Measurements from ENCODE around the gene DNHD1. TPM values are rescaled to one million over a fixed set of nuclear protein-coding genes. Genes with fewer than 3 reads are reported as not detected.

Gene DNHD1
- total and polyA plus RNA-seq, 2 of the 13 experiments (the other 11 are each of a cell fraction or from before 2014, with no cell fraction given) = 2.7 to 9.3 TPM

- TF ChIP-seq ZNF331 (CRISPR knock-in tag; IDR thresholded peaks at IDR 0.05) = peak; percentile 44; the same call in 1 of the 2 replicates
- TF ChIP-seq ZNF329 (CRISPR knock-in tag; IDR thresholded peaks at IDR 0.05; ENCODE audit: low read depth) = 0 out of 2 replicates have a peak, but pooled peaks have one; percentile 79
- TF ChIP-seq BRF2 (CRISPR knock-in tag; IDR thresholded peaks at IDR 0.05) = peak; percentile 67; the same call in 1 of the 2 replicates
- peak; percentile 59; the same call in 1 of the 2 replicates for TF ChIP-seq SP2 (CRISPR knock-in tag; IDR thresholded peaks at IDR 0.05)
- peak; percentile 15; the same call in 1 of the 2 replicates for TF ChIP-seq MIXL1 (CRISPR knock-in tag; IDR thresholded peaks at IDR 0.05)
- no peak for TF ChIP-seq ZNF598 (CRISPR knock-in tag; IDR thresholded peaks at IDR 0.05; ENCODE audit: borderline replicate concordance)
- TF ChIP-seq JUND (CRISPR knock-in tag; IDR thresholded peaks at IDR 0.05) = peak; percentile 82
- 0 out of 2 replicates have a peak, but pooled peaks have one; percentile 17 for TF ChIP-seq ZFP36L2 (CRISPR knock-in tag; IDR thresholded peaks at IDR 0.05)
- TF ChIP-seq PBX2 (CRISPR knock-in tag; IDR thresholded peaks at IDR 0.05) = no peak
- no peak for TF ChIP-seq HOXD1 (CRISPR knock-in tag; IDR thresholded peaks at IDR 0.05)
- peak; percentile 48; the same call in 1 of the 2 replicates for TF ChIP-seq SP5 (CRISPR knock-in tag; IDR thresholded peaks at IDR 0.05; ENCODE audit: borderline replicate concordance, low read depth)
- TF ChIP-seq TSC22D2 (CRISPR knock-in tag; IDR thresholded peaks at IDR 0.05; ENCODE audit: borderline replicate concordance) = no peak
- no peak for TF ChIP-seq ZBTB39 (CRISPR knock-in tag; IDR thresholded peaks at IDR 0.05)
- TF ChIP-seq KDM2A (CRISPR knock-in tag; IDR thresholded peaks at IDR 0.05; ENCODE audit: borderline replicate concordance, low read depth) = peak; percentile 91
- peak; percentile 69; the same call in 1 of the 2 replicates for TF ChIP-seq ZBTB20 (CRISPR knock-in tag; IDR thresholded peaks at IDR 0.05; ENCODE audit: borderline replicate concordance, low read depth)
- TF ChIP-seq ZNF710 (CRISPR knock-in tag; IDR thresholded peaks at IDR 0.05; ENCODE audit: borderline replicate concordance) = peak; percentile 82
- no peak for TF ChIP-seq EHMT2 (IDR thresholded peaks at IDR 0.05; ENCODE audit: borderline replicate concordance, low read depth, low read length)
- TF ChIP-seq ZNF772 (CRISPR knock-in tag; IDR thresholded peaks at IDR 0.05) = peak; percentile 84; the same call in 1 of the 2 replicates
- peak; percentile 86 for TF ChIP-seq ZNF501 (CRISPR knock-in tag; IDR thresholded peaks at IDR 0.05)
- TF ChIP-seq HIC2 (CRISPR knock-in tag; IDR thresholded peaks at IDR 0.05; ENCODE audit: low read depth) = peak; percentile 43; the same call in 1 of the 2 replicates
Observed at GRCh38 chr11:6612213-6613041, 115.3 kb downstream of the DNHD1 start, which contains the start of gene TAF10 (continued).

All from HepG2 (cell line).